Mesothelial cell of epicardium (in vitro differentiated cells): Measurements from ENCODE around the gene CELA1. TPM values are rescaled to one million over a fixed set of nuclear protein-coding genes. Genes with fewer than 3 reads are reported as not detected.

Experiments used
- DNase-seq, 2 experiments: peaks; one replicate each; pipeline ENCODE4 v3.0.0; 2021; ENCODE audit warnings: low spot score in 2 of 2; ENCODE audit not compliant: unreplicated experiment in 2 of 2
- H3K27ac Mint-ChIP-seq: 2 replicates; pipeline ENCODE4 v1.8.0; 2021; ENCODE audit warnings: mixed read lengths
- H3K27me3 Mint-ChIP-seq: 2 replicates; pipeline ENCODE4 v1.8.0; 2021; ENCODE audit warnings: low read depth, mixed read lengths
- H3K36me3 Mint-ChIP-seq: 2 replicates; pipeline ENCODE4 v1.8.0; 2021; ENCODE audit warnings: mixed read lengths
- H3K4me1 Mint-ChIP-seq: 2 replicates; pipeline ENCODE4 v1.8.0; 2021; ENCODE audit warnings: mixed read lengths
- H3K4me3 Mint-ChIP-seq: 2 replicates; pipeline ENCODE4 v1.8.0; 2021; ENCODE audit warnings: mild to moderate bottlenecking, moderate library complexity, mixed read lengths
- H3K9me3 Mint-ChIP-seq: 2 replicates; pipeline ENCODE4 v1.8.0; 2021; ENCODE audit warnings: mixed read lengths
- CTCF ChIP-seq: fragments of 200-600 bp; sonication (generic); IDR thresholded peaks from one replicate; pipeline ENCODE4 v1.5.0; 2021; ENCODE audit warnings: antibody characterized with exemption; ENCODE audit not compliant: unreplicated experiment
- total RNA-seq: library from RNA; stranded (reverse); gene quantifications from 3 replicates; pipeline ENCODE4 v1.2.1, GENCODE V29; 2021

The CELA1 gene
- total RNA-seq, 1 donor from 2014 or later = not detected

DNA sequence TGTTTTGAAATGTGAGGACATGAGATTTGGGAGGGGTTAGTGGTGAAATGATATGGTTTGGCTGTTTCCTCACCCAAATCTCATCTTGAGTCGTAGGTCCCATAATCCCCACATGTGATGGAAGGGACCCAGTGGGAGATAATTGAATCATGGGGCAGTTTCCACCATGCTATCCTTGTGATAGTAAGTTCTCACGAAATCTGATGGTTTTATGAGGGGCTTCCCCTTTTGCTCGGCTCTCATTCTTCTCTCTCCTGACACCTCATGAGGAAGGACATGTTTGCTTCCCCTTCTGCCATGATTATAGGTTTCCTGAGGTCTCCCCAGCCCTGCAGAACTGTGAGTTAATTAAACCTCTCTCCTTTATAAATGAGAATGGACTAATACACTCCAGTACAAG is 26.7 kb upstream of the CELA1 start:
- Mint-ChIP-seq H3K9me3 (no peaks in the 10 kb centered on the region), H3K27me3 (no peaks in the 10 kb centered on the region), H3K4me3 (no peak overlapping the region), H3K27ac (peak overlapping the region; percentile 93), H3K36me3 (peaks cover 5% of the 10 kb centered on the region), H3K4me1 (peaks cover 36% of the 10 kb centered on the region)
- no peak for DNase-seq
- TF ChIP-seq CTCF = no peak

GRCh38 chr12:51372021-51372420 is 25.5 kb upstream of the CELA1 start:
- no peaks in the 10 kb centered on the region for H3K27me3 Mint-ChIP-seq
- no peaks in the 10 kb centered on the region for H3K9me3 Mint-ChIP-seq
- no peak overlapping the region for H3K4me3 Mint-ChIP-seq
- DNase-seq = no peak
- peaks cover 5% of the 10 kb centered on the region for H3K36me3 Mint-ChIP-seq
- H3K4me1 Mint-ChIP-seq = peaks cover 31% of the 10 kb centered on the region
- H3K27ac Mint-ChIP-seq = peak overlapping the region; percentile 93
- TF ChIP-seq CTCF = no peak

- Mint-ChIP-seq H3K4me1 (peaks cover 31% of the 10 kb centered on the region), H3K9me3 (no peaks in the 10 kb centered on the region), H3K4me3 (no peak overlapping the region), H3K27ac (peak overlapping the region; percentile 93), H3K36me3 (peaks cover 5% of the 10 kb centered on the region), H3K27me3 (no peaks in the 10 kb centered on the region)
- peak in 1 of 2 experiments; percentile 45 for DNase-seq
- no peak for TF ChIP-seq CTCF
Measured at GRCh38 chr12:51371295-51371953, 24.9 kb upstream of the CELA1 start.

- peaks cover 31% of the 10 kb centered on the region for H3K4me1 Mint-ChIP-seq
- H3K27me3 Mint-ChIP-seq = no peaks in the 10 kb centered on the region
- no peak for DNase-seq
- no peak overlapping the region for H3K4me3 Mint-ChIP-seq
- TF ChIP-seq CTCF = no peak
- no peaks in the 10 kb centered on the region for H3K9me3 Mint-ChIP-seq
- H3K36me3 Mint-ChIP-seq = peaks cover 5% of the 10 kb centered on the region
- H3K27ac Mint-ChIP-seq = peak overlapping the region; percentile 80
Measured at GRCh38 chr12:51370667-51371066, 24.2 kb upstream of the CELA1 start.

DNA sequence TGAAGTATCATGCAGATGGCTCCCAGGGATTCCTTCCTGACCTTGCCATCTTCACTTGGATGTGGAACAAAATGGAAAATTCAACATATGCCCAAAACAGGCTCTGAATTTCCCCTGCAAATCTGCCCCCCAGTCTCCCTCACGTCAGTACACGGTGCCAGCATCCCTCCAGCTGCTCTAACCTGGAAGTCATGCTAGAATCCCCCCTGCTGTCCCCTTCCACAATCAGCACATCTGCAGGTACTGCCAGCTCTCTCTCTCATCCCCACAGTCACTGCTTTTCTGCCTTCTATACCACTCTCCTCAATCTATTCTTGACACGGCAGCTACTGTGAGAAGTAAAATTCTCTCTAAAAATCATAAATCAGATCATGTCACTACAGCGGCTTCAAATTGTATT is 23.1 kb upstream of the CELA1 start:
- peaks cover 31% of the 10 kb centered on the region for H3K4me1 Mint-ChIP-seq
- DNase-seq = no peak
- H3K4me3 Mint-ChIP-seq = no peak overlapping the region
- no peak for TF ChIP-seq CTCF
- H3K36me3 Mint-ChIP-seq = peaks cover 4% of the 10 kb centered on the region
- H3K9me3 Mint-ChIP-seq = no peaks in the 10 kb centered on the region
- H3K27me3 Mint-ChIP-seq = no peaks in the 10 kb centered on the region
- H3K27ac Mint-ChIP-seq = peak overlapping the region; percentile 31
